Activated CD4-positive, alpha-beta T cell treated with anti-CD3 and anti-CD28 coated beads for 36 hours (primary cell): ENCODE measurements around the gene HIVEP2. TPM values are rescaled to one million over a fixed set of nuclear protein-coding genes. Genes with fewer than 3 reads are reported as not detected.

Experiments used
- ATAC-seq: fragments of 200-7000 bp; cut with Tn5 transposase; one replicate; pipeline ENCODE4 v1.10.0; 2021; ENCODE audit warnings: mild to moderate bottlenecking, moderate library complexity
- CTCF ChIA-PET: fragments of 350-600 bp; sonication (Branson Sonifier 250); formaldehyde crosslinking; loops from one replicate; lab custom pipeline; 2021; ENCODE audit warnings: antibody characterized with exemption; lab: Charles Lee
- POLR2A ChIA-PET: fragments of 350-600 bp; sonication (Branson Sonifier 250); formaldehyde crosslinking; loops from one replicate; lab custom pipeline; 2021; ENCODE audit warnings: antibody characterized with exemption, inconsistent platforms; lab: Charles Lee
- DNase-seq: peaks from one replicate; pipeline ENCODE4 v3.0.0-alpha.2; 2020
- H3K27ac Mint-ChIP-seq: one replicate; pipeline ENCODE4 v1.8.0; 2021; ENCODE audit warnings: mixed read lengths
- H3K27me3 Mint-ChIP-seq: one replicate; pipeline ENCODE4 v1.8.0; 2021; ENCODE audit warnings: mixed read lengths
- H3K36me3 Mint-ChIP-seq: one replicate; pipeline ENCODE4 v1.8.0; 2021; ENCODE audit warnings: low read depth, mixed read lengths
- H3K4me1 Mint-ChIP-seq: one replicate; pipeline ENCODE4 v1.8.0; 2021; ENCODE audit warnings: mixed read lengths
- H3K4me3 Mint-ChIP-seq: one replicate; pipeline ENCODE4 v1.8.0; 2021; ENCODE audit warnings: mild to moderate bottlenecking, moderate library complexity, mixed read lengths
- H3K9me3 Mint-ChIP-seq: one replicate; pipeline ENCODE4 v1.8.0; 2021; ENCODE audit warnings: low read depth, mixed read lengths
- intact Hi-C, 2 experiments: fragments of 100-400 bp; cut with DNase I in 1 of 2; cut with micrococcal nuclease in 1 of 2; formaldehyde crosslinking; loops; one replicate each; pipeline versions ENCODE4 v1.14.2 to v1.15.1; 2022 to 2024; cut with DNase I, micrococcal nuclease
- total RNA-seq, 2 experiments: library from RNA; stranded (reverse); gene quantifications; one replicate each; pipeline ENCODE4 v1.2.3, GENCODE V29; 2021

The HIVEP2 gene
- total RNA-seq, 2 experiments from 2014 or later = 30.7 to 33.6 TPM

GRCh38 chr6:142944124-142945048 is 590 bp downstream of the HIVEP2 start:
- no peaks in the 10 kb centered on the region for H3K9me3 Mint-ChIP-seq
- peak overlapping the region; percentile 100 for H3K27ac Mint-ChIP-seq
- DNase-seq (peak; percentile 96), ATAC-seq (peak; percentile 43)
- ChIA-PET CTCF (interaction anchor here (0.7 to 7.6 kb wide), 5 partner anchors 16 to 102 kb away, joined by 3 to 57 read pairs (median 5); no protein-coding TSS in a partner anchor), POLR2A (interaction anchor here (0.9 to 1.6 kb wide), 6 partner anchors 9 to 141 kb away, joined by 3 to 6 read pairs (median 4); no protein-coding TSS in a partner anchor)
- peak overlapping the region; percentile 96 for H3K4me3 Mint-ChIP-seq
- H3K36me3 Mint-ChIP-seq = peaks cover 8% of the 10 kb centered on the region
- H3K4me1 Mint-ChIP-seq = peaks cover 46% of the 10 kb centered on the region
- intact Hi-C loops = loop anchor here (1.0 to 10.0 kb wide), 16 partner anchors 16 to 1210 kb away; partner anchors contain the start of genes NMBR (in 1 of the 2), STX11 (in 1 of the 2) and VTA1 (in 1 of the 2)
- H3K27me3 Mint-ChIP-seq = no peaks in the 10 kb centered on the region

DNA sequence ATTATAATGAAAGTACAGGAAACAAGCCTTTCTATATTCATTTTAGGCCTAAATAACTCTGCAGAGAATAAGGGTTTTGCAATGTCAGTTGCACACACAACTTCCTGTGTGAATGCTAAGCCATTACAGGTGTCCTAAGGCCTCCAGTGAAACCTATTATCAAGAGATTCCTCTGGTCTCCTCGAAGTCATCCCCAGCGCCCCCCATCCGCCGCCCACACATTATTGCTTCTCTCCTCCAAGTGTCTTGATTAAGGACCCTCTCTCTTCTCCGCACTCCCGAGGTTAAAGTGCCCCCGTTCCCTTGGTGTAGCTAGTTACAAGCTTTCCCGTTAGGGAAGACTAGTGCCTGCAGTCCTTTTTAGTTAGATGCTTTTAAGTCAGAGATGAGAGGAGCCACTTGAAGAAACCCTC is 1.3 kb downstream of the HIVEP2 start:
- Mint-ChIP-seq H3K36me3 (peaks cover 8% of the 10 kb centered on the region), H3K4me1 (peaks cover 51% of the 10 kb centered on the region), H3K27me3 (no peaks in the 10 kb centered on the region), H3K4me3 (peak overlapping the region; percentile 96), H3K27ac (peak overlapping the region; percentile 100), H3K9me3 (no peaks in the 10 kb centered on the region)
- DNase-seq = peak; percentile 63
- intact Hi-C loops = loop anchor here (1.0 to 10.0 kb wide), 14 partner anchors 8 to 1211 kb away; partner anchors contain the start of genes NMBR (in 1 of the 2), STX11 (in 1 of the 2) and VTA1 (in 1 of the 2)
- no peak for ATAC-seq
- ChIA-PET POLR2A (interaction anchor here (0.6 to 1.6 kb wide), 6 partner anchors 9 to 140 kb away, joined by 3 to 6 read pairs (median 4); no protein-coding TSS in a partner anchor), CTCF (interaction anchor here (0.6 to 7.6 kb wide), 11 partner anchors 15 to 125 kb away, joined by 3 to 57 read pairs (median 5); no protein-coding TSS in a partner anchor)

DNA sequence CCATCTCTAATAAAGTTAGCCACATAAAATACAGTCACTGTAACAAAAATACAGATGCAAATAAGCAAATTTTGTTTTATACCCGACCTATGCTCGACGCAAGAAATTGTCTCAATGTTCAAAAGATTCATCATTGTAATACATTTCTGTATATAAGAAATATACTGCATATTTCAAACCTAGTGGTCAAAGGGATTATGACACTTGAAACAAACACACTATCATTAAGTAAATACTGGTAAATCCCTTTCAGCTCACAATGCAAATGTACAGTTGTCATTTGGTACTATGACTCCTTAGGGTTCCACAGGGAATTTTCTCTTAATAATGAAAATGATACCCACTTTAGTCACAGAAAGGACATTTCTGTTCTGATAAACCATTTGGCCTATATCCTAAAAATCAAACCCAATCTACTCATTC is 2.2 kb downstream of the HIVEP2 start:
- ATAC-seq = no peak
- CTCF ChIA-PET = interaction anchor here (0.6 to 7.6 kb wide), 11 partner anchors 15 to 200 kb away, joined by 3 to 57 read pairs (median 5); no protein-coding TSS in a partner anchor
- Mint-ChIP-seq H3K4me3 (peak overlapping the region; percentile 96), H3K9me3 (no peaks in the 10 kb centered on the region), H3K27ac (peak overlapping the region; percentile 100), H3K27me3 (no peaks in the 10 kb centered on the region), H3K4me1 (peaks cover 56% of the 10 kb centered on the region), H3K36me3 (peaks cover 16% of the 10 kb centered on the region)
- no peak for DNase-seq
- intact Hi-C loops = loop anchor here (1.0 to 10.0 kb wide), 4 partner anchors 8 to 1212 kb away; partner anchors contain the start of gene STX11 (in 1 of the 2)
- POLR2A ChIA-PET = interaction anchor here (0.6 to 1.6 kb wide), 6 partner anchors 13 to 139 kb away, joined by 3 to 6 read pairs (median 4); no protein-coding TSS in a partner anchor

DNA sequence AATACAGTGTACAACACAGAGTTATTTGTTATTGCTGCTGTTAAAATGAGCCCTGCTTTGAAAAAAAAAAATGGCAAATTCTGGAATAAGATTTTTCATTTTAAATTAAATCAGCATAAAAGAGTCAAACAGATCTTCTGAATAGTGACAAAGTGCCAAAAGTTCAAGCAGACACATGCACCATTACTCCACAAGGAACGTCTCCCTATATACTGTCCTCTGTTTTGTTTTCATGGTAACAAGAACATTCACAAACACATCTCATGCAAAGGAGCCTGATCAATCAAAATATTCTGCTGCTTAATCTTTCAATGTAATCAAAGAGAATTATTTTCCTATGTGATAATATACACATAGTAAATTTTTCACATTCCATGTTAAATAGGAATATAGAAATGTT is 2.7 kb downstream of the HIVEP2 start:
- DNase-seq (no peak), ATAC-seq (no peak)
- POLR2A ChIA-PET = interaction anchor here (1.3 to 1.6 kb wide), 2 partner anchors 123 to 139 kb away, joined by 3 to 4 read pairs; no protein-coding TSS in a partner anchor
- CTCF ChIA-PET = interaction anchor here (0.6 to 7.6 kb wide), 10 partner anchors 9 to 599 kb away, joined by 3 to 57 read pairs (median 4); no protein-coding TSS in a partner anchor
- Mint-ChIP-seq H3K27me3 (no peaks in the 10 kb centered on the region), H3K27ac (peak overlapping the region; percentile 100), H3K9me3 (no peaks in the 10 kb centered on the region), H3K36me3 (peaks cover 21% of the 10 kb centered on the region), H3K4me1 (peaks cover 60% of the 10 kb centered on the region), H3K4me3 (peak overlapping the region; percentile 96)
- intact Hi-C loops = loop anchor here (2.0 to 10.0 kb wide), 3 partner anchors 121 to 1213 kb away; partner anchors contain the start of gene STX11 (in 1 of the 2)

GRCh38 chr6:142941018-142941417 is 4.0 kb downstream of the HIVEP2 start:
- POLR2A ChIA-PET = no interaction called here
- Mint-ChIP-seq H3K9me3 (no peaks in the 10 kb centered on the region), H3K36me3 (peaks cover 31% of the 10 kb centered on the region), H3K27me3 (no peaks in the 10 kb centered on the region), H3K4me3 (peak overlapping the region; percentile 96), H3K27ac (peak overlapping the region; percentile 100), H3K4me1 (peaks cover 65% of the 10 kb centered on the region)
- intact Hi-C loops = loop anchor here (10.0 kb wide), 2 partner anchors 194 to 1214 kb away; partner anchors contain the start of gene STX11 (in 1 of the 2)
- ATAC-seq (no peak), DNase-seq (no peak)
- CTCF ChIA-PET = interaction anchor here (0.6 to 7.6 kb wide), 3 partner anchors 13 to 279 kb away, joined by 3 to 57 read pairs (median 3); no protein-coding TSS in a partner anchor

GRCh38 chr6:142940487-142940886 is 4.5 kb downstream of the HIVEP2 start:
- H3K9me3 Mint-ChIP-seq = no peaks in the 10 kb centered on the region
- DNase-seq (no peak), ATAC-seq (no peak)
- ChIA-PET POLR2A (no interaction called here), CTCF (interaction anchor here (0.6 to 7.6 kb wide), 4 partner anchors 12 to 279 kb away, joined by 3 to 57 read pairs (median 3); no protein-coding TSS in a partner anchor)
- H3K27ac Mint-ChIP-seq = peak overlapping the region; percentile 100
- peak overlapping the region; percentile 96 for H3K4me3 Mint-ChIP-seq
- peaks cover 34% of the 10 kb centered on the region for H3K36me3 Mint-ChIP-seq
- peaks cover 69% of the 10 kb centered on the region for H3K4me1 Mint-ChIP-seq
- H3K27me3 Mint-ChIP-seq = no peaks in the 10 kb centered on the region
- intact Hi-C loops = loop anchor here (10.0 kb wide), 2 partner anchors 194 to 1214 kb away; partner anchors contain the start of gene STX11 (in 1 of the 2)

DNA sequence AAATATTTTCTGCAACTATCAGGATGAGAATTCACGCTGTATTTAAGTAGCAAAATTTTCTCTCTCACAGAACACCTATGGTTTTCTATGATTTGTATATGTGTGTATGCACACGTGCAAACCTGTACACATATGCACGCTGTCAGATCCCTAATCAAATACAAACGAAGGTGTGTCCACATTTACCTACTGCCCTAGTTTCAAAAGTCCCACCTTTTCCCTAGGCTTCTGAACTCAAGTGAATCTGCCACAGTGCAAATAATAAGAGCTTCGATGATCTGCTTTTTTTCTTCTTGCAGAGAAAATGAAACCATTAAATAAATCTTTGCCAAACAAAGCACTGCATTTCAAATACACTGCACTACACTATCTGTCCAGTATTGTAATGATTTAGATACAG is 6.5 kb downstream of the HIVEP2 start:
- no peaks in the 10 kb centered on the region for H3K27me3 Mint-ChIP-seq
- H3K36me3 Mint-ChIP-seq = peaks cover 42% of the 10 kb centered on the region
- peak overlapping the region; percentile 74 for H3K27ac Mint-ChIP-seq
- no peaks in the 10 kb centered on the region for H3K9me3 Mint-ChIP-seq
- peak overlapping the region; percentile 49 for H3K4me3 Mint-ChIP-seq
- peaks cover 89% of the 10 kb centered on the region for H3K4me1 Mint-ChIP-seq
- DNase-seq (no peak), ATAC-seq (no peak)
- CTCF ChIA-PET = interaction anchor here (0.9 to 7.6 kb wide), 5 partner anchors 10 to 99 kb away, joined by 3 to 57 read pairs (median 4); no protein-coding TSS in a partner anchor
- POLR2A ChIA-PET = no interaction called here
- intact Hi-C loops = no loop called here

GRCh38 chr6:142937986-142938385 is 7.0 kb downstream of the HIVEP2 start:
- Mint-ChIP-seq H3K4me3 (no peak overlapping the region), H3K27me3 (no peaks in the 10 kb centered on the region), H3K36me3 (peaks cover 40% of the 10 kb centered on the region), H3K27ac (peak overlapping the region; percentile 74), H3K4me1 (peaks cover 89% of the 10 kb centered on the region), H3K9me3 (no peaks in the 10 kb centered on the region)
- CTCF ChIA-PET = interaction anchor here (0.9 to 7.6 kb wide), 4 partner anchors 10 to 98 kb away, joined by 3 to 57 read pairs (median 4); no protein-coding TSS in a partner anchor
- DNase-seq = no peak
- intact Hi-C loops = no loop called here
- ATAC-seq = no peak
- POLR2A ChIA-PET = interaction anchor here (0.6 kb wide), 1 partner anchor 95 kb away, joined by 3 read pairs; no protein-coding TSS in a partner anchor

DNA sequence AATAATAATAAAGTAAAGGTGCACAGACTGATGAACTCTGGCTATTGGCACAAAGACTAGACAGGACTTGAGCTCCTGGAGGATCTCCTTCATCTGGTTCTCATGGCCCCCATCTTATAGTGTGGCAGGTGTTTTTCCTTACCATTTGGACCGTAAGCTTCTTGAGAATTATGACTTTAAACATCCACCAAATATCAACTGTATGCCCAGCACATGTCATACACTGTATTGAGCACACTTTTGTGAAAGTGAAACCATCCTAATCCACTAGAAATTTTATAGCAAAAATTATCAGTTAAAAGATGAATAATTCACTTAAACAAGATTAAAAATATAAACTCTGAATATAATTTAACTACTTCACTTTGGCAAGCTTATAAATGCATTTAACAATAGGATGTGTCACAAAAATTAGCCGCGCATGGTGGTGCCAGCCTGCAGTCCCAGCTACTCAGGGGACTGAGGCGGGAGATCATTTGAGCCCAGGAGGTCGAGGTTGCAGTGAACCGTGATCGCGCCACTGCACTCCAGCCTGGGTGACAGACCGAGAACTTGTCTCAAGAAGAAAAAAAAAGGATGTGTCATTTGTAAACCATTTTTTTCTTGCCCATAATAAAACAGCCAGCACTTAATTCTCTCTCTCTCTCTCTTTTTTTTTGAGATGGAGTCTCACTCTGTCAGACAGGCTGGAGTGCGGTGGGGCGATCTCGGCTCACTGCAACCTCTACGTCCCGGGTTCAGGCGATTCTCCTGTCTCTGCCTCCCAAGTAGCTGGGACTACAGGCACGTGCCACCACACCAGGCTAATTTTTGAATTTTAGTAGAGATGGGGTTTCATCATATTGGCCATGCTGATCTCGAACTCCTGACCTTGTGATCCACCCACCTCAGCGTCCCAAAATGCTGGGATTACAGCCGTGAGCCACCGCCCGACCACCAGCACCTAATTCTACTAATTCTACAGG is 9.1 kb downstream of the HIVEP2 start:
- Mint-ChIP-seq H3K27me3 (no peaks in the 10 kb centered on the region), H3K27ac (peak overlapping the region; percentile 86), H3K4me1 (peaks cover 89% of the 10 kb centered on the region), H3K4me3 (peak overlapping the region; percentile 59), H3K36me3 (peaks cover 43% of the 10 kb centered on the region), H3K9me3 (no peaks in the 10 kb centered on the region)
- intact Hi-C loops = loop anchor here in 1 of 2 experiments (1.0 kb wide), 1 partner anchor 7 kb away; no protein-coding TSS in a partner anchor
- ChIA-PET POLR2A (interaction anchor here (0.6 to 1.4 kb wide), 3 partner anchors 8 to 79 kb away, joined by 3 to 4 read pairs (median 4); no protein-coding TSS in a partner anchor), CTCF (interaction anchor here (1.1 to 1.3 kb wide), 2 partner anchors 53 to 243 kb away, joined by 3 read pairs; no protein-coding TSS in a partner anchor)
- ATAC-seq (peak; percentile 41), DNase-seq (peak; percentile 58)
